Endothelial cell (in vitro differentiated cells): ENCODE data around the gene CLEC12A. TPM values are rescaled to one million over a fixed set of nuclear protein-coding genes. Genes with fewer than 3 reads are reported as not detected.

Source experiments
- DNase-seq: peaks from one replicate; pipeline ENCODE4 v3.0.0; 2021; ENCODE audit warnings: low spot score
- H3K27ac Mint-ChIP-seq: one replicate; pipeline ENCODE4 v1.8.0; 2021; ENCODE audit warnings: mixed read lengths, inconsistent platforms; ENCODE audit not compliant: unreplicated experiment
- H3K27me3 Mint-ChIP-seq: one replicate; pipeline ENCODE4 v1.8.0; 2021; ENCODE audit warnings: mild to moderate bottlenecking, moderate library complexity, mixed read lengths, inconsistent platforms; ENCODE audit not compliant: unreplicated experiment
- H3K36me3 Mint-ChIP-seq: one replicate; pipeline ENCODE4 v1.8.0; 2021; ENCODE audit warnings: mild to moderate bottlenecking, low read depth, mixed read lengths, inconsistent platforms; ENCODE audit not compliant: unreplicated experiment
- H3K4me1 Mint-ChIP-seq: one replicate; pipeline ENCODE4 v1.8.0; 2021; ENCODE audit warnings: mild to moderate bottlenecking, mixed read lengths, inconsistent platforms; ENCODE audit not compliant: unreplicated experiment
- H3K4me3 Mint-ChIP-seq: one replicate; pipeline ENCODE4 v1.8.0; 2021; ENCODE audit warnings: mild to moderate bottlenecking, mixed read lengths, inconsistent platforms; ENCODE audit not compliant: unreplicated experiment
- H3K9me3 Mint-ChIP-seq: one replicate; pipeline ENCODE4 v1.8.0; 2021; ENCODE audit warnings: mixed read lengths, inconsistent platforms; ENCODE audit not compliant: unreplicated experiment
- total RNA-seq: library from RNA; stranded (reverse); fragmentation: NEBNext Ultra II Directional; extraction: Animal tissue kit (Norgen Biotek cat#: 25700); gene quantifications from one replicate; pipeline ENCODE4 v1.2.1, GENCODE V29; 2021; ENCODE audit not compliant: unreplicated experiment
- TF ChIP-seq, protein P1 (sequence below): fragments of 200-600 bp; sonication (generic); IDR thresholded peaks from one replicate; pipeline ENCODE4 v1.5.0; 2021; ENCODE audit warnings: antibody characterized with exemption; ENCODE audit not compliant: unreplicated experiment

CLEC12A gene
- total RNA-seq, 1 donor from 2014 or later, result not detected

DNA sequence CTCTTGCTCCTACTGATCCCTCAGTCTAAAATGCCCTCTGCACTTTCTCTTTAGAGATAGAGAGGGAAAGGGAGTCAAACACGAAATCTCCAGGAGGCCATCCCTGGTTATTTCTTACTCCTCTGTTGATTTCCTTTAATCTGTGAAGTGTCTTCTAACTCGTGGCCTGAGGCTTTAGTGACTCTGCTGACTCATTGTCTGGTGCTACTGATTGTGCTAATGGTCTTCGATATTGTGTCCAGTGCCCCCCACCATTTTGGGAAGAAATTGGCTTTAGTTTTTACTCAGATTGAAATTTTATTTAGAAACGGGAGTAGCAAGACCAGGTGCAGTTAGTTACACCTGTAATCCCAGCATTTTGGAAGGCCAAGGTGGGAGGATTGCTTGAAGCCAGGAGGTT is 60.1 kb downstream of the CLEC12A start:
- TF ChIP-seq, protein P1, sequence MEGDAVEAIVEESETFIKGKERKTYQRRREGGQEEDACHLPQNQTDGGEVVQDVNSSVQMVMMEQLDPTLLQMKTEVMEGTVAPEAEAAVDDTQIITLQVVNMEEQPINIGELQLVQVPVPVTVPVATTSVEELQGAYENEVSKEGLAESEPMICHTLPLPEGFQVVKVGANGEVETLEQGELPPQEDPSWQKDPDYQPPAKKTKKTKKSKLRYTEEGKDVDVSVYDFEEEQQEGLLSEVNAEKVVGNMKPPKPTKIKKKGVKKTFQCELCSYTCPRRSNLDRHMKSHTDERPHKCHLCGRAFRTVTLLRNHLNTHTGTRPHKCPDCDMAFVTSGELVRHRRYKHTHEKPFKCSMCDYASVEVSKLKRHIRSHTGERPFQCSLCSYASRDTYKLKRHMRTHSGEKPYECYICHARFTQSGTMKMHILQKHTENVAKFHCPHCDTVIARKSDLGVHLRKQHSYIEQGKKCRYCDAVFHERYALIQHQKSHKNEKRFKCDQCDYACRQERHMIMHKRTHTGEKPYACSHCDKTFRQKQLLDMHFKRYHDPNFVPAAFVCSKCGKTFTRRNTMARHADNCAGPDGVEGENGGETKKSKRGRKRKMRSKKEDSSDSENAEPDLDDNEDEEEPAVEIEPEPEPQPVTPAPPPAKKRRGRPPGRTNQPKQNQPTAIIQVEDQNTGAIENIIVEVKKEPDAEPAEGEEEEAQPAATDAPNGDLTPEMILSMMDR, result no peak
- peaks cover 1% of the 10 kb centered on the region for H3K27me3 Mint-ChIP-seq
- no peaks in the 10 kb centered on the region for H3K36me3 Mint-ChIP-seq
- H3K9me3 Mint-ChIP-seq, result no peaks in the 10 kb centered on the region
- H3K4me1 Mint-ChIP-seq, result peaks cover 9% of the 10 kb centered on the region
- H3K4me3 Mint-ChIP-seq, result no peak overlapping the region
- DNase-seq, result no peak
- H3K27ac Mint-ChIP-seq, result peak overlapping the region; percentile 26

DNA sequence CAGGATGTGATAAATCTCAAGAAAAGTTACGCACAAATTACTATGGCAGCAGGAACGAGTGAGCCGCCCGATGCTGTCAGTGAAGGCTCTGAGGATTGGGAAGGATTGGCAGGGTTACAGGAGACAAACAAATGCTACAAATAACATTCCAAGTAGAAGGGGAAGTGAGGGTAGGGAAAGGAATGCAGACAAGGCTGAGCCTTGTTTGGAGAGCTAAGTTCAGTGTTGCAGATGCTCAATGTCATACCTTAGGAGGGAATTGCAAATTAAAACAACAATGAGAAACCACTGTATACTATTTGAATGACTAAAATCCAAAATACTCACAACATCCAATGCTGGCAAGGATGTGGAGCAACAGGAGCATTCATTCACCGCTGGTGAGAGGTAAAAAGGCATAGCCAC is 60.6 kb downstream of the CLEC12A start:
- TF ChIP-seq, protein P1, result no peak
- Mint-ChIP-seq H3K27me3 (peaks cover 1% of the 10 kb centered on the region), H3K27ac (peak overlapping the region; percentile 26), H3K4me1 (peaks cover 9% of the 10 kb centered on the region), H3K9me3 (no peaks in the 10 kb centered on the region), H3K36me3 (no peaks in the 10 kb centered on the region), H3K4me3 (no peak overlapping the region)
- DNase-seq, result no peak

DNA sequence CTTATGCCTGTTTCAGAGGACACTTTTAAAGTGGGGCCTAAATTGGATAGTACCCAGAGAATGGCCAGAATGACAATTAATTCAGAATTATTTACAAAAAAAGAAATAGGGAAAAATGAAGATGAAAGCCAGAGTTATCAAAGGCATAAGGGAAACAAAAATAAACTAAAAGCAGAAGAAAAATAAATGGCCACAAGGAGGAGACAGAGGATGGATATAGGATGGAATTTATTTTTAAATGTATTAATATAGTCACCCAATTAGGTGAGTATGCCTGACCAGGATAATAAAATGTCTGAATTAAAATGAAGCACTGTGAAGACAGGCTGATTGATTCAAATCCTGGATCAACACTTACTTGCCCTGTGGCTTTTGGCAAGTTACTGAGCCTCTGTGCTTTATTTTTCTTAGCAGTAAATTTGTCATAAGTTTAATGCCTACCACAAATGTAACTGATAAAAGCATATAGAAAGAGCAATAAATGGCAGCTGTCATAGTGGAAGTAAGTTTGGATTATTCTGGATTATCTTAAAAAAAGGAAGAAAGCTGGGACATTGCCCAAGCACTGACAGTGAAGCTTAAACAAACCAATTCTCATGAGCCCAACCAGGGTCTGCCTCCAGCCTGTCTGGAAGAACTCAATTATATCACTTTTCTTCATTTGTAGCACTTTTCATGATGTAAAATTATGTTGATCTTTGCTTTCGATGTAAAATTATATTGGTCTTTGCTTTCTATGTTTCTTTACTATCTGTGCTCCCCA is 62.8 kb downstream of the CLEC12A start:
- no peak overlapping the region for H3K27ac Mint-ChIP-seq
- TF ChIP-seq, protein P1, result peak; percentile 88
- H3K9me3 Mint-ChIP-seq, result no peaks in the 10 kb centered on the region
- H3K4me1 Mint-ChIP-seq, result peaks cover 9% of the 10 kb centered on the region
- no peak for DNase-seq
- no peaks in the 10 kb centered on the region for H3K36me3 Mint-ChIP-seq
- H3K27me3 Mint-ChIP-seq, result peaks cover 1% of the 10 kb centered on the region
- H3K4me3 Mint-ChIP-seq, result no peak overlapping the region

Other genes with a start within 250 kb of the CLEC12A start
- gene CLECL1, start 238.3 kb upstream of the CLEC12A start, total RNA-seq, result not detected
- gene CD69, start 210.5 kb upstream of the CLEC12A start, total RNA-seq, result 0.69 TPM
- not detected for gene KLRF1, start 143.9 kb upstream of the CLEC12A start, total RNA-seq
- gene CLEC2B, start 102.1 kb upstream of the CLEC12A start, total RNA-seq, result not detected
- not detected for gene KLRF2, start 89.9 kb upstream of the CLEC12A start, total RNA-seq
- not detected for gene CLEC2A, start 39.0 kb upstream of the CLEC12A start, total RNA-seq
- gene CLEC1B, start 27.7 kb downstream of the CLEC12A start, total RNA-seq, result not detected
- not detected for gene CLEC12B, start 39.2 kb downstream of the CLEC12A start, total RNA-seq
- gene CLEC9A, start 59.3 kb downstream of the CLEC12A start, total RNA-seq, result not detected
- gene CLEC1A, start 127.6 kb downstream of the CLEC12A start, total RNA-seq, result 29.3 TPM
- not detected for gene CLEC7A, start 158.8 kb downstream of the CLEC12A start, total RNA-seq
- gene OLR1, start 200.7 kb downstream of the CLEC12A start, total RNA-seq, result not detected
- not detected for gene TMEM52B, start 207.6 kb downstream of the CLEC12A start, total RNA-seq
- 133 TPM for gene GABARAPL1, start 241.5 kb downstream of the CLEC12A start, total RNA-seq